Measurements from ENCODE around the gene UROC1. TPM values are rescaled to one million over a fixed set of nuclear protein-coding genes. Genes with fewer than 3 reads are reported as not detected.

Gene UROC1
- total and polyA plus RNA-seq, 9 of the 15 experiments (the other 6 are each of a cell fraction or from before 2014, with no cell fraction given), result not detected

DNA sequence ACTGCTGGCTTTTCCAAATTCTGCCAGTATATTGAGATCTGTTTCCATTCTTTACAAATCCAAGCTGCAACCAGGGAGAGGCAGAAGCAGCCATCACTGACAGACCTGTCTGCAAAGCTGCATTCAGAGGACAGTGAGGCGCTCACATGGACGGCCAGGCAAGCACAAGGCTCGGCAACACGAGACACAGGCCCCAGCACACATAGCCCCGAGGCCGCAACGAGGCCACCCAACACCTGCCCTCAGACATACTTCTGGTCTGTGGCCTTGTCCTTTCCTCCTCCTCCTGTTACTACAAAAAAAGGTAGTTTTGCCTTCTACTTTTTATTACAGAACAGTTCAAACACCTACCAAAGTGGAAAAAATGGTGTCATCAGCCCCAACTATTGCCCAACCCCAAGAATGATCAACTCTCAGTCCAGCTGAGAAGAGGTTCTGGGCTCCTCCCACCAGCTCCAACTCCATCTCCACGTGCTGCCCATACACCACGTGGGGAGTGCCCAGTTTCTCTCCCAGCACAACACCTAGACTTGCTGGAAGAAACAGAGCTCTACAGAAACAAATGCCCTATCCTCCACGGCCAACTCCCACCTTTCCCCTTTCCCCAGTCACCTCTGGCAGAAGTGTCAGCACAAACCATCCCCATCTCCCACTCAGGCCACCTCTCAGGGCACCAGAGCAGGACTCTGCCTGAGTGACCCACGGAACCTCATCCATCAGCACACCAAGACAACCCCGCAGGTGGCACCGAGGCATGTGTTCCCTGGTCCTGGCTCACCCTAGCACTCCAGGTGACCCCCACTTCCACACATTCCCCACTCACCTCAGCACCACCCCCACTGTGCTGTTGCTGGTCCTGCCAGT lies 49.3 kb downstream of the UROC1 start (continued):
- TF ChIP-seq TSHZ1 (CRISPR knock-in tag; IDR thresholded peaks at IDR 0.05) (no peak), HSF4 (CRISPR knock-in tag; IDR thresholded peaks at IDR 0.05; ENCODE audit: borderline replicate concordance) (no peak)

- ChIA-PET POLR2A (interaction anchor here (0.6 to 1.2 kb wide), 2 partner anchors 12 to 45 kb away, joined by 3 to 4 read pairs; no protein-coding TSS in a partner anchor), CTCF (ENCODE audit: low intra/inter-chr PET ratio) (no interaction called here)
- in situ Hi-C loops (cut with MboI) (no loop called here), intact Hi-C loops (cut with micrococcal nuclease) (no loop called here)
- no peaks in the 10 kb centered on the region for H3K9me1 ChIP-seq (ENCODE audit: control insufficient read depth, insufficient read depth, low read length)
- H4K20me1 ChIP-seq (replicated peaks; ENCODE audit: control insufficient read depth, insufficient read depth, low read length), result peaks cover under 1% of the 10 kb centered on the region; the same call in 1 of the 2 replicates
- no peak overlapping the region for H3K4me2 ChIP-seq (ENCODE audit: insufficient read depth, low read length)
- no peaks in the 10 kb centered on the region for H3K9me3 ChIP-seq (replicated peaks; ENCODE audit: control insufficient read depth, insufficient read depth, low read depth, low read length)
- no peak overlapping the region for H3K9ac ChIP-seq (ENCODE audit: insufficient read depth in 1 of 2, low read depth in 2 of 2, low read length in 2 of 2)
- WGBS (ENCODE audit: insufficient coverage, low coverage, missing lambda C conversion rate), result 77% methylated on average over 8 of the region's 8 CpGs
- no peak overlapping the region for H3K27ac ChIP-seq (ENCODE audit: extremely low read depth, low read depth, low read length)
- DNase-seq (ENCODE audit: extremely low read depth in 1 of 4, low spot score in 3 of 4) (no peak), ATAC-seq (no peak), FAIRE-seq (no peak)
- H3K27me3 ChIP-seq (ENCODE audit: control insufficient read depth in 2 of 2, insufficient read depth in 2 of 2, low read length in 2 of 2), result no peaks in the 10 kb centered on the region
- no peak overlapping the region for H2AFZ ChIP-seq (ENCODE audit: low read depth, low read length)
- H3K4me1 ChIP-seq (replicated peaks in 1 of 2; ENCODE audit: control insufficient read depth in 2 of 2, insufficient read depth in 2 of 2, low read length in 2 of 2), result peaks cover 3 to 6% of the 10 kb centered on the region in 2 experiments; a peak in 3 of 5 replicates
- H3K36me3 ChIP-seq (ENCODE audit: control insufficient read depth, insufficient read depth, low read length), result peaks cover 86% of the 10 kb centered on the region
- peaks cover 23% of the 10 kb centered on the region for H3K79me2 ChIP-seq (ENCODE audit: control insufficient read depth, insufficient read depth, low read length)
- BruUV-seq (replicated peaks), result no TSS peak
- no peak overlapping the region for H3K4me3 ChIP-seq
- TF ChIP-seq OTX1 (CRISPR knock-in tag; IDR thresholded peaks at IDR 0.05), result no peak
- TF ChIP-seq ZHX1 (conservative IDR thresholded peaks at IDR 0.05; ENCODE audit: low read length), result no peak
- no peak for TF ChIP-seq CBFB (CRISPR knock-in tag; IDR thresholded peaks at IDR 0.05)
- TF ChIP-seq, protein P1, sequence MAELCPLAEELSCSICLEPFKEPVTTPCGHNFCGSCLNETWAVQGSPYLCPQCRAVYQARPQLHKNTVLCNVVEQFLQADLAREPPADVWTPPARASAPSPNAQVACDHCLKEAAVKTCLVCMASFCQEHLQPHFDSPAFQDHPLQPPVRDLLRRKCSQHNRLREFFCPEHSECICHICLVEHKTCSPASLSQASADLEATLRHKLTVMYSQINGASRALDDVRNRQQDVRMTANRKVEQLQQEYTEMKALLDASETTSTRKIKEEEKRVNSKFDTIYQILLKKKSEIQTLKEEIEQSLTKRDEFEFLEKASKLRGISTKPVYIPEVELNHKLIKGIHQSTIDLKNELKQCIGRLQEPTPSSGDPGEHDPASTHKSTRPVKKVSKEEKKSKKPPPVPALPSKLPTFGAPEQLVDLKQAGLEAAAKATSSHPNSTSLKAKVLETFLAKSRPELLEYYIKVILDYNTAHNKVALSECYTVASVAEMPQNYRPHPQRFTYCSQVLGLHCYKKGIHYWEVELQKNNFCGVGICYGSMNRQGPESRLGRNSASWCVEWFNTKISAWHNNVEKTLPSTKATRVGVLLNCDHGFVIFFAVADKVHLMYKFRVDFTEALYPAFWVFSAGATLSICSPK (IDR thresholded peaks at IDR 0.05; ENCODE audit: borderline replicate concordance), result no peak
- TF ChIP-seq, protein P2, sequence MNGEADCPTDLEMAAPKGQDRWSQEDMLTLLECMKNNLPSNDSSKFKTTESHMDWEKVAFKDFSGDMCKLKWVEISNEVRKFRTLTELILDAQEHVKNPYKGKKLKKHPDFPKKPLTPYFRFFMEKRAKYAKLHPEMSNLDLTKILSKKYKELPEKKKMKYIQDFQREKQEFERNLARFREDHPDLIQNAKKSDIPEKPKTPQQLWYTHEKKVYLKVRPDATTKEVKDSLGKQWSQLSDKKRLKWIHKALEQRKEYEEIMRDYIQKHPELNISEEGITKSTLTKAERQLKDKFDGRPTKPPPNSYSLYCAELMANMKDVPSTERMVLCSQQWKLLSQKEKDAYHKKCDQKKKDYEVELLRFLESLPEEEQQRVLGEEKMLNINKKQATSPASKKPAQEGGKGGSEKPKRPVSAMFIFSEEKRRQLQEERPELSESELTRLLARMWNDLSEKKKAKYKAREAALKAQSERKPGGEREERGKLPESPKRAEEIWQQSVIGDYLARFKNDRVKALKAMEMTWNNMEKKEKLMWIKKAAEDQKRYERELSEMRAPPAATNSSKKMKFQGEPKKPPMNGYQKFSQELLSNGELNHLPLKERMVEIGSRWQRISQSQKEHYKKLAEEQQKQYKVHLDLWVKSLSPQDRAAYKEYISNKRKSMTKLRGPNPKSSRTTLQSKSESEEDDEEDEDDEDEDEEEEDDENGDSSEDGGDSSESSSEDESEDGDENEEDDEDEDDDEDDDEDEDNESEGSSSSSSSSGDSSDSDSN (IDR thresholded peaks at IDR 0.05; ENCODE audit: borderline replicate concordance in 1 of 2, low read depth in 2 of 2, low read length in 2 of 2), result no peak
- no peak for TF ChIP-seq RBM22 (IDR thresholded peaks at IDR 0.05; ENCODE audit: low read depth, low read length, poor library complexity, severe bottlenecking)
These were observed 50.0 kb downstream of the UROC1 start for GRCh38 chr3:126467611-126467955.
